Stomach (tissue), 9 donors: ENCODE results near the gene PAPLN. TPM values are rescaled to one million over a fixed set of nuclear protein-coding genes. Genes with fewer than 3 reads are reported as not detected.

Source experiments
- DNase-seq, 2 donors: peaks; one replicate each; pipeline versions ENCODE4 v3.0.0 to v3.0.0-alpha.2; 2013 to 2019
- H3K27ac ChIP-seq, 5 donors: fragments of 200-600 bp in 4 of 5; sonication (generic) in 4 of 5; one replicate each; pipeline ENCODE4 v1.5.1; 2013 to 2019; ENCODE audit warnings: mild to moderate bottlenecking in 1 of 5, moderate library complexity in 1 of 5
- H3K27me3 ChIP-seq, 3 donors: fragments of 200-600 bp; sonication (generic); one replicate each; pipeline ENCODE4 v1.5.1; 2017 to 2019; ENCODE audit warnings: mixed run types in 1 of 3
- H3K36me3 ChIP-seq, 4 donors: fragments of 200-600 bp; sonication (generic); 1 replicate in 3 of 4; 2 replicates in 1 of 4; pipeline ENCODE4 v1.5.1; 2016 to 2019
- H3K4me1 ChIP-seq, 4 donors: fragments of 200-600 bp; sonication (generic); one replicate each; pipeline ENCODE4 v1.5.1; 2016 to 2019
- H3K4me3 ChIP-seq, 4 donors: fragments of 200-600 bp; sonication (generic) in 3 of 4; one replicate each; pipeline ENCODE4 v1.5.1; 2016 to 2019; ENCODE audit warnings: mild to moderate bottlenecking in 1 of 4
- H3K9me3 ChIP-seq, 4 donors: fragments of 200-600 bp; sonication (generic); one replicate each; pipeline ENCODE4 v1.5.1; 2016 to 2019
- EP300 ChIP-seq: sonication (generic); formaldehyde crosslinking; IDR thresholded peaks from one replicate; pipeline ENCODE4 v1.6.1; 2017; ENCODE audit warnings: antibody characterized with exemption
- POLR2A ChIP-seq, 4 donors: fragments of 450-650 bp; IDR thresholded peaks; one replicate each; pipeline ENCODE4 v1.6.1; 2016; ENCODE audit warnings: antibody characterized with exemption in 4 of 4, control low read depth in 2 of 4, mild to moderate bottlenecking in 1 of 4, moderate library complexity in 1 of 4
- POLR2AphosphoS5 ChIP-seq, 3 donors: sonication (generic); formaldehyde crosslinking; IDR thresholded peaks; one replicate each; pipeline ENCODE4 v1.6.1; 2016; ENCODE audit warnings: antibody characterized with exemption in 3 of 3
- WGBS, 5 donors: extraction: QIAGEN DNeasy Blood & Tissue Kit in 3 of 5; methylation state at CpG; one replicate each; pipeline versions ENCODE4 v1.1.5 to v1.1.7; 2013 to 2018; 5-methylcytosine and 5-hydroxymethylcytosine counted together
- intact Hi-C: fragments of 100-400 bp; cut with DNase I; formaldehyde crosslinking; loops from one replicate; pipeline ENCODE4 v1.15.1; 2023; ENCODE audit warnings: low total_unique reads
- polyA plus RNA-seq, 3 donors: library from polyadenylated mRNA; stranded (reverse); fragments of 200-250 nt; gene quantifications; one replicate each; pipeline ENCODE4 v1.2.3, GENCODE V29; 2013
- total RNA-seq, 5 donors: library from RNA; depleted of rRNA; stranded (reverse); fragments of >200 nt; gene quantifications; one replicate each; pipeline versions ENCODE4 v1.1.0 to v1.2.3, GENCODE V29; 2014 to 2016
- TF ChIP-seq, protein P1 (sequence below), 7 experiments: fragments of 450-650 bp in 4 of 7; fragments of 200-600 bp in 3 of 7; sonication (generic) in 3 of 7; IDR thresholded peaks; one replicate each; pipeline ENCODE4 v1.5.1; 2016 to 2019; ENCODE audit warnings: antibody characterized with exemption in 7 of 7, control low read depth in 2 of 7, mild to moderate bottlenecking in 1 of 7
- donor health status: healthy with polysubstance abuse.
- donor health status: Bipolar disorder and iron deficiency.
- donor health status: healthy.

The PAPLN gene
- total and polyA plus RNA-seq, 8 donors, result 1.1 to 53.1 (median 8.0) TPM

DNA sequence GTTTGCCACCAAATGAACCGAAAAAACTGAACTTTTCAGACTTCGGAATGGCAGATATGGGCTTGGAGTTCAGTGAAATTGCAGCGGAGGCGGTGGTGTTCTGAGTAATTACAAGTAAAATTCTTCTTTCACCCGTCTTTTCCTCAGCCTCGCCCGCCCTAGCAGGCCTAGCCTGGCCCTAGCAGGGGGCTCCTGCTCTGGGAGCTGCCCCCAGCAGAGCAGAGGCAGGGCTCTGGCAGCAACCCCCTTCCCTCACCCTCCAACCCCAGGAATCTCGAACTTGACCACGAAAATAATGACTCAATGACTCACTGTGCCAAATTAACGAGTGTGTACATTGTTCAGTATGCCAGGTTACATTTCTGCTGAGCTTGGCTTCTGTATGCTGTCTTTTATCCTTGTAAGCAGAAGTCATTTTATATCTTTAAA lies 1.1 kb downstream of the PAPLN start:
- peak in 1 of 2 donors; percentile 73 for DNase-seq

DNA sequence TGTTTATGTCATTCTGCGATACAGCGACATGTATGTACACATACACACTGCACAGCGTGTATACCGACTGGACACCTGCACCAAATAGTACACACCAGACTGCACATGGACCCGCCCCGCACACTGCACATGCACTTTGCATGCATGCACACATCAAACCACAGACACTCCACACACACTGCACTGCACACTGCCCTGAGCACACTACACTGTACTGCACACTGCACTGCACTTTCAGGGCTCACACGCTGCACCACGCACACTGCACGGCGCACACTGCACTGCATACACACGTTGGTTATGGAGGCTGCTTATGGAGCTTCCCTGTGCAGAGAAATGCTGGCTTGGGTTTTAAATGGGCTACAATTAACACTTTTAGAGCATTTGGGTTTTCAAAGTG lies 1.6 kb downstream of the PAPLN start:
- H3K4me1 ChIP-seq, result peaks cover 29 to 82% (median 62%) of the 10 kb centered on the region in 4 donors
- no peak for DNase-seq
- H3K9me3 ChIP-seq, result no peaks in the 10 kb centered on the region
- H3K4me3 ChIP-seq, result peak overlapping the region in 3 of 4 donors; percentile 56 to 72 (median 65)
- intact Hi-C loops, result no loop called here
- H3K36me3 ChIP-seq, result no peaks in the 10 kb centered on the region
- H3K27ac ChIP-seq, result no peak overlapping the region
- peaks cover 0 to 75% (median 34%) of the 10 kb centered on the region in 3 donors for H3K27me3 ChIP-seq
- WGBS, 5 donors, result 74 to 81% (median 78%) methylated on average over 11 of the region's 11 CpGs
- TF ChIP-seq POLR2A (IDR thresholded peaks at IDR 0.05) (no peak), POLR2AphosphoS5 (IDR thresholded peaks at IDR 0.05) (no peak)

More for the DNA sequence above, 1.1 kb downstream of the PAPLN start:
- H3K36me3 ChIP-seq, result no peaks in the 10 kb centered on the region
- H3K27ac ChIP-seq, result peak overlapping the region in 4 of 5 donors; percentile 57 to 78 (median 72)
- intact Hi-C loops, result no loop called here
- H3K4me3 ChIP-seq, result peak overlapping the region; percentile 56 to 72 (median 62)
- no peaks in the 10 kb centered on the region for H3K9me3 ChIP-seq
- peaks cover 29 to 80% (median 61%) of the 10 kb centered on the region in 4 donors for H3K4me1 ChIP-seq
- TF ChIP-seq POLR2AphosphoS5 (IDR thresholded peaks at IDR 0.05) (peak in 1 of 3 donors; percentile 20), EP300 (no peak)
- 18 to 27% (median 24%) methylated on average over 9 to 10 of the region's 10 CpGs for WGBS, 5 donors
- H3K27me3 ChIP-seq, result peaks cover 0 to 80% (median 34%) of the 10 kb centered on the region in 3 donors

DNA sequence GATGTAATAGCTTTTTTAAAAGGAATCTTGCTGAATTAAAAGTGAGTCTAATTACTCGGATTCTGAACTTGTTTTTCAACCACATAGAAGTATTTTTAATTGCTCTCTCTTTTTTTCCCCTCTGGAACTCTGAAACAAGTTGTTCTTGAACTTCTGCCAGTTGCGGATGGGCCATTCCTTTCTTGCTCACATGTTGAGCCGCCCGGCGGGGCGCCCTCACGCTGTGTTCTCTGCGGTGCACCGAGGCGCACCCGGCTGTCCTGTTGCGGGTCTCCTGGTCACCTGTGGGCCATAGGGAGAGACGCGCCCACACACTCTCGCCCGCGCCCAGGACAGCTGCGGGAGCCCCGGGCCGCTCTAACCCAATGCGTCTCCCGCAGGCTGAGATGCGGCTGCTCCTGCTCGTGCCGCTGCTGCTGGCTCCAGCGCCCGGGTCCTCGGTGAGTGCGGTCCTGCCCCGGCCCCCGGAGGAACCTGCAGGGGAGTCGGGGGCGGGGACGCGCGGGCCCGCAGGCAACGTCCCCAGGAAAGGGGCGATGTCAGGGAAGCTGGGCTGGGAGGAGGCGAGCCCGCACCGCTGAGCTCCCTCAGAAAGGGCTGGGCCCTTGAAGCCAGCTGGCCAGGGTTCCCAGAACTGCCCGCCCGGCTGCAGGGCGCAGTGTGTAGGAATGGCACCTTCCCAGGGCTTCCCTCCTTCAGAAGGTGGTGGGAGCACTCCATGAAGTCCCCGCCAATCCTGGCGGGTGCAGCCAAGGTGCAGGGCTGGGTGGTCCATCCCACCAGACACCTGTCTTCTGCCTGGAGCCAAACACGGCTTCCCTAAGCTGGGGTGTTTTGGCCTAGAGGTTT lies 2.3 kb downstream of the PAPLN start:
- H3K27me3 ChIP-seq, result peaks cover 0 to 71% (median 34%) of the 10 kb centered on the region in 3 donors
- DNase-seq, result peak in 1 of 2 donors; percentile 67
- H3K4me3 ChIP-seq, result peak overlapping the region; percentile 45 to 56 (median 51)
- no peaks in the 10 kb centered on the region for H3K36me3 ChIP-seq
- intact Hi-C loops, result no loop called here
- H3K27ac ChIP-seq, result peak overlapping the region in 3 of 5 donors; percentile 32 to 66 (median 50)
- TF ChIP-seq POLR2AphosphoS5 (IDR thresholded peaks at IDR 0.05), result no peak
- TF ChIP-seq POLR2A (IDR thresholded peaks at IDR 0.05), result no peak
- no peak for TF ChIP-seq EP300
- TF ChIP-seq, protein P1, sequence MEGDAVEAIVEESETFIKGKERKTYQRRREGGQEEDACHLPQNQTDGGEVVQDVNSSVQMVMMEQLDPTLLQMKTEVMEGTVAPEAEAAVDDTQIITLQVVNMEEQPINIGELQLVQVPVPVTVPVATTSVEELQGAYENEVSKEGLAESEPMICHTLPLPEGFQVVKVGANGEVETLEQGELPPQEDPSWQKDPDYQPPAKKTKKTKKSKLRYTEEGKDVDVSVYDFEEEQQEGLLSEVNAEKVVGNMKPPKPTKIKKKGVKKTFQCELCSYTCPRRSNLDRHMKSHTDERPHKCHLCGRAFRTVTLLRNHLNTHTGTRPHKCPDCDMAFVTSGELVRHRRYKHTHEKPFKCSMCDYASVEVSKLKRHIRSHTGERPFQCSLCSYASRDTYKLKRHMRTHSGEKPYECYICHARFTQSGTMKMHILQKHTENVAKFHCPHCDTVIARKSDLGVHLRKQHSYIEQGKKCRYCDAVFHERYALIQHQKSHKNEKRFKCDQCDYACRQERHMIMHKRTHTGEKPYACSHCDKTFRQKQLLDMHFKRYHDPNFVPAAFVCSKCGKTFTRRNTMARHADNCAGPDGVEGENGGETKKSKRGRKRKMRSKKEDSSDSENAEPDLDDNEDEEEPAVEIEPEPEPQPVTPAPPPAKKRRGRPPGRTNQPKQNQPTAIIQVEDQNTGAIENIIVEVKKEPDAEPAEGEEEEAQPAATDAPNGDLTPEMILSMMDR (IDR thresholded peaks at IDR 0.05), result no peak
- H3K9me3 ChIP-seq, result no peaks in the 10 kb centered on the region
- peaks cover 29 to 82% (median 62%) of the 10 kb centered on the region in 4 donors for H3K4me1 ChIP-seq
- 8 to 18% (median 11%) methylated on average over 25 to 48 of the region's 48 CpGs for WGBS, 5 donors

GRCh38 chr14:73240816-73241480 lies 3.6 kb downstream of the PAPLN start:
- Histone ChIP-seq H3K9me3 (no peaks in the 10 kb centered on the region), H3K27me3 (peaks cover 0 to 63% (median 34%) of the 10 kb centered on the region in 3 donors), H3K27ac (peak overlapping the region in 3 of 5 donors; percentile 19 to 71 (median 32)), H3K4me1 (peaks cover 40 to 84% (median 68%) of the 10 kb centered on the region in 4 donors), H3K4me3 (no peak overlapping the region), H3K36me3 (peaks cover 0 to 7% (median 3%) of the 10 kb centered on the region in 4 donors)
- no peak for TF ChIP-seq POLR2AphosphoS5 (IDR thresholded peaks at IDR 0.05)
- intact Hi-C loops, result no loop called here
- WGBS, 5 donors, result 75 to 82% (median 80%) methylated on average over 10 of the region's 10 CpGs
- DNase-seq, result no peak

GRCh38 chr14:73241481-73242165 lies 4.3 kb downstream of the PAPLN start:
- no peak for TF ChIP-seq POLR2AphosphoS5 (IDR thresholded peaks at IDR 0.05)
- TF ChIP-seq, protein P1 (IDR thresholded peaks at IDR 0.05), result no peak
- TF ChIP-seq POLR2A (IDR thresholded peaks at IDR 0.05), result no peak
- no peak for TF ChIP-seq EP300
- no peak overlapping the region for H3K4me3 ChIP-seq
- H3K9me3 ChIP-seq, result no peaks in the 10 kb centered on the region
- H3K4me1 ChIP-seq, result peaks cover 40 to 84% (median 70%) of the 10 kb centered on the region in 4 donors
- 81 to 84% (median 83%) methylated on average over 18 to 19 of the region's 19 CpGs for WGBS, 5 donors
- peaks cover 0 to 57% (median 34%) of the 10 kb centered on the region in 3 donors for H3K27me3 ChIP-seq
- no peak for DNase-seq
- intact Hi-C loops, result no loop called here
- H3K36me3 ChIP-seq, result peaks cover 0 to 7% (median 3%) of the 10 kb centered on the region in 4 donors
- H3K27ac ChIP-seq, result peak overlapping the region in 4 of 5 donors; percentile 19 to 71 (median 44)
